ENCODE results near the gene SPEG. TPM values are rescaled to one million over a fixed set of nuclear protein-coding genes. Genes with fewer than 3 reads are reported as not detected.

SPEG gene
- total and polyA plus RNA-seq, 2 of the 13 experiments (the other 11 are each of a cell fraction or from before 2014, with no cell fraction given), result 0.18 to 0.24 TPM

- no peak for TF ChIP-seq ZNF713 (CRISPR knock-in tag; IDR thresholded peaks at IDR 0.05)
- 0 out of 2 replicates have a peak, but pooled peaks have one; percentile 54 for TF ChIP-seq SNAPC2 (CRISPR knock-in tag; IDR thresholded peaks at IDR 0.05)
- 0 out of 2 replicates have a peak, but pooled peaks have one; percentile 26 for TF ChIP-seq MEIS2 (CRISPR knock-in tag; IDR thresholded peaks at IDR 0.05)
- TF ChIP-seq MED8 (CRISPR knock-in tag; IDR thresholded peaks at IDR 0.05; ENCODE audit: insufficient replicate concordance), result no peak
- peak; percentile 5 for TF ChIP-seq YY1 (IDR thresholded peaks at IDR 0.05; ENCODE audit: insufficient read depth, insufficient replicate concordance, low read depth, low read length)
- peak; percentile 58; the same call in 1 of the 2 replicates for TF ChIP-seq ZNF501 (CRISPR knock-in tag; IDR thresholded peaks at IDR 0.05)
- TF ChIP-seq ZFP62 (CRISPR knock-in tag; IDR thresholded peaks at IDR 0.05), result no peak
- TF ChIP-seq ZNF687 (CRISPR knock-in tag; IDR thresholded peaks at IDR 0.05), result peak; percentile 55
- no peak for TF ChIP-seq FOXC1 (CRISPR knock-in tag; IDR thresholded peaks at IDR 0.05; ENCODE audit: borderline replicate concordance)
- no peak for TF ChIP-seq KLF9 (CRISPR knock-in tag; IDR thresholded peaks at IDR 0.05; ENCODE audit: low read depth)
- TF ChIP-seq, protein P1, sequence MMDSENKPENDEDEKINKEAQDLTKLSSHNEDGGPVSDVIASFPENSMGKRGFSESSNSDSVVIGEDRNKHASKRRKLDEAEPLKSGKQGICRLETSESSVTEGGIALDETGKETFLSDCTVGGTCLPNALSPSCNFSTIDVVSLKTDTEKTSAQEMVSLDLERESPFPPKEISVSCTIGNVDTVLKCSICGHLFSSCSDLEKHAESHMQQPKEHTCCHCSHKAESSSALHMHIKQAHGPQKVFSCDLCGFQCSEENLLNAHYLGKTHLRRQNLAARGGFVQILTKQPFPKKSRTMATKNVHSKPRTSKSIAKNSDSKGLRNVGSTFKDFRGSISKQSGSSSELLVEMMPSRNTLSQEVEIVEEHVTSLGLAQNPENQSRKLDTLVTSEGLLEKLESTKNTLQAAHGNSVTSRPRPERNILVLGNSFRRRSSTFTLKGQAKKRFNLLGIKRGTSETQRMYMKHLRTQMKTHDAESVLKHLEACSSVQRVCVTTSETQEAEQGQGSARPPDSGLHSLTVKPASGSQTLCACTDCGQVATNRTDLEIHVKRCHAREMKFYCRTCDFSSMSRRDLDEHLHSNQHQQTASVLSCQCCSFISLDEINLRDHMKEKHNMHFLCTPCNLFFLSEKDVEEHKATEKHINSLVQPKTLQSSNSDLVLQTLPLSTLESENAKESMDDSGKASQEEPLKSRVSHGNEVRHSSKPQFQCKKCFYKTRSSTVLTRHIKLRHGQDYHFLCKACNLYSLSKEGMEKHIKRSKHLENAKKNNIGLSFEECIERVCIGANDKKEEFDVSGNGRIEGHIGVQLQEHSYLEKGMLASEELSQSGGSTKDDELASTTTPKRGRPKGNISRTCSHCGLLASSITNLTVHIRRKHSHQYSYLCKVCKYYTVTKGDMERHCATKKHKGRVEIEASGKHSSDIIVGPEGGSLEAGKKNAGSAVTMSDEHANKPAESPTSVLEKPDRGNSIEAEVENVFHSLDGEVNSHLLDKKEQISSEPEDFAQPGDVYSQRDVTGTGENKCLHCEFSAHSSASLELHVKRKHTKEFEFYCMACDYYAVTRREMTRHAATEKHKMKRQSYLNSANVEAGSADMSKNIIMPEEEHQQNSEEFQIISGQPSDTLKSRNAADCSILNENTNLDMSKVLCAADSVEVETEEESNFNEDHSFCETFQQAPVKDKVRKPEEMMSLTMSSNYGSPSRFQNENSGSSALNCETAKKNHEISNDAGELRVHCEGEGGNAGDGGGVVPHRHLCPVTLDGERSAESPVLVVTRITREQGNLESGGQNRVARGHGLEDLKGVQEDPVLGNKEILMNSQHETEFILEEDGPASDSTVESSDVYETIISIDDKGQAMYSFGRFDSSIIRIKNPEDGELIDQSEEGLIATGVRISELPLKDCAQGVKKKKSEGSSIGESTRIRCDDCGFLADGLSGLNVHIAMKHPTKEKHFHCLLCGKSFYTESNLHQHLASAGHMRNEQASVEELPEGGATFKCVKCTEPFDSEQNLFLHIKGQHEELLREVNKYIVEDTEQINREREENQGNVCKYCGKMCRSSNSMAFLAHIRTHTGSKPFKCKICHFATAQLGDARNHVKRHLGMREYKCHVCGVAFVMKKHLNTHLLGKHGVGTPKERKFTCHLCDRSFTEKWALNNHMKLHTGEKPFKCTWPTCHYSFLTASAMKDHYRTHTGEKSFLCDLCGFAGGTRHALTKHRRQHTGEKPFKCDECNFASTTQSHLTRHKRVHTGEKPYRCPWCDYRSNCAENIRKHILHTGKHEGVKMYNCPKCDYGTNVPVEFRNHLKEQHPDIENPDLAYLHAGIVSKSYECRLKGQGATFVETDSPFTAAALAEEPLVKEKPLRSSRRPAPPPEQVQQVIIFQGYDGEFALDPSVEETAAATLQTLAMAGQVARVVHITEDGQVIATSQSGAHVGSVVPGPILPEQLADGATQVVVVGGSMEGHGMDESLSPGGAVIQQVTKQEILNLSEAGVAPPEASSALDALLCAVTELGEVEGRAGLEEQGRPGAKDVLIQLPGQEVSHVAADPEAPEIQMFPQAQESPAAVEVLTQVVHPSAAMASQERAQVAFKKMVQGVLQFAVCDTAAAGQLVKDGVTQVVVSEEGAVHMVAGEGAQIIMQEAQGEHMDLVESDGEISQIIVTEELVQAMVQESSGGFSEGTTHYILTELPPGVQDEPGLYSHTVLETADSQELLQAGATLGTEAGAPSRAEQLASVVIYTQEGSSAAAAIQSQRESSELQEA (CRISPR knock-in tag; IDR thresholded peaks at IDR 0.05; ENCODE audit: not compliant biosample characterization), result no peak
- TF ChIP-seq, protein P2, sequence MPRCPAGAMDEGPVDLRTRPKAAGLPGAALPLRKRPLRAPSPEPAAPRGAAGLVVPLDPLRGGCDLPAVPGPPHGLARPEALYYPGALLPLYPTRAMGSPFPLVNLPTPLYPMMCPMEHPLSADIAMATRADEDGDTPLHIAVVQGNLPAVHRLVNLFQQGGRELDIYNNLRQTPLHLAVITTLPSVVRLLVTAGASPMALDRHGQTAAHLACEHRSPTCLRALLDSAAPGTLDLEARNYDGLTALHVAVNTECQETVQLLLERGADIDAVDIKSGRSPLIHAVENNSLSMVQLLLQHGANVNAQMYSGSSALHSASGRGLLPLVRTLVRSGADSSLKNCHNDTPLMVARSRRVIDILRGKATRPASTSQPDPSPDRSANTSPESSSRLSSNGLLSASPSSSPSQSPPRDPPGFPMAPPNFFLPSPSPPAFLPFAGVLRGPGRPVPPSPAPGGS (CRISPR knock-in tag; IDR thresholded peaks at IDR 0.05), result no peak
- TF ChIP-seq ZNF280B (CRISPR knock-in tag; IDR thresholded peaks at IDR 0.05; ENCODE audit: borderline replicate concordance), result peak; percentile 42; the same call in 1 of the 2 replicates
Observed at GRCh38 chr2:219545295-219545942, 110.8 kb downstream of the SPEG start (continued).
